PC-3 (cell line): ENCODE results near the gene METTL17. TPM values are rescaled to one million over a fixed set of nuclear protein-coding genes. Genes with fewer than 3 reads are reported as not detected.
"Not testable (repeated sequence)": the region's sequence is repeated elsewhere in the genome, so short reads cannot be mapped to it uniquely, and the experiment has no call there.

Source experiments
- ATAC-seq: fragments of 200-7000 bp; cut with Tn5 transposase; 2 replicates; pipeline ENCODE4 v1.9.1; 2020; ENCODE audit warnings: mild to moderate bottlenecking, moderate library complexity
- BruUV-seq: library from RNA; stranded (reverse); fragments of 400-500 nt; replicated peaks from 2 replicates; lab custom pipeline; 2021; lab: Mats Ljungman, UMichigan
- CTCF ChIA-PET: fragments of 300-600 bp; sonication (Branson Sonifier 250); formaldehyde crosslinking; loops from one replicate; lab custom pipeline; 2022; ENCODE audit warnings: antibody characterized with exemption; lab: Charles Lee
- POLR2A ChIA-PET: fragments of 300-600 bp; sonication (Branson Sonifier 250); formaldehyde crosslinking; loops from one replicate; lab custom pipeline; 2022; ENCODE audit warnings: antibody characterized with exemption; ENCODE audit not compliant: unreplicated experiment; lab: Charles Lee
- DNase-seq: peaks from one replicate; pipeline ENCODE4 v3.0.0-alpha.2; 2015
- H2AFZ ChIP-seq: fragments of 300-600 bp; sonication (generic); 2 replicates; pipeline ENCODE4 v1.6.0; 2016; ENCODE audit warnings: antibody characterized with exemption, low read length
- H3F3A ChIP-seq: fragments of 300-600 bp; sonication (generic); one replicate; pipeline ENCODE4 v1.6.0; 2017; ENCODE audit warnings: antibody characterized with exemption, low read length, control low read depth, mild to moderate bottlenecking; ENCODE audit not compliant: unreplicated experiment
- H3K27ac ChIP-seq: fragments of 300-600 bp; sonication (generic); 2 replicates; pipeline ENCODE4 v1.5.1; 2016; ENCODE audit warnings: mild to moderate bottlenecking, low read length
- H3K27me3 ChIP-seq: fragments of 300-600 bp; sonication (generic); 2 replicates; pipeline ENCODE4 v1.6.1; 2016; ENCODE audit warnings: low read length, mixed read lengths
- H3K36me3 ChIP-seq: fragments of 300-600 bp; sonication (generic); 2 replicates; pipeline ENCODE4 v1.6.1; 2016; ENCODE audit warnings: low read depth, mixed run types, low read length, mixed read lengths
- H3K4me1 ChIP-seq: fragments of 300-600 bp; sonication (generic); 2 replicates; pipeline ENCODE4 v1.5.1; 2016; ENCODE audit warnings: low read length; ENCODE audit not compliant: insufficient read depth
- H3K4me2 ChIP-seq: fragments of 300-600 bp; sonication (generic); 2 replicates; pipeline ENCODE4 v1.6.0; 2016; ENCODE audit warnings: low read length
- H3K4me3 ChIP-seq: fragments of 300-600 bp; sonication (generic); 2 replicates; pipeline ENCODE4 v1.5.1; 2016; ENCODE audit warnings: mild to moderate bottlenecking, low read length, mixed read lengths
- H3K79me2 ChIP-seq: fragments of 300-600 bp; sonication (generic); 2 replicates; pipeline ENCODE4 v1.6.1; 2017; ENCODE audit warnings: low read length, mixed read lengths
- H3K9ac ChIP-seq: fragments of 300-600 bp; sonication (generic); 2 replicates; pipeline ENCODE4 v1.6.0; 2016; ENCODE audit warnings: mild to moderate bottlenecking, low read length
- H3K9me2 ChIP-seq: fragments of 300-600 bp; sonication (generic); replicated peaks from 2 replicates; pipeline ENCODE4 v1.6.1; 2016; ENCODE audit warnings: mixed run types, low read length, mixed read lengths
- H3K9me3 ChIP-seq: fragments of 300-600 bp; sonication (generic); 2 replicates; pipeline ENCODE4 v1.6.1; 2016; ENCODE audit warnings: low read length, mixed read lengths
- H4K20me1 ChIP-seq: fragments of 300-600 bp; sonication (generic); 2 replicates; pipeline ENCODE4 v1.6.1; 2016; ENCODE audit warnings: low read length, mixed read lengths
- EZH2 ChIP-seq: fragments of 300-600 bp; sonication (generic); IDR thresholded peaks from one replicate; pipeline ENCODE4 v1.6.1; 2017; ENCODE audit warnings: antibody characterized with exemption, mild to moderate bottlenecking, low read length; ENCODE audit not compliant: unreplicated experiment
- EZH2phosphoT487 ChIP-seq: fragments of 300-600 bp; sonication (generic); IDR thresholded peaks from 2 replicates; pipeline ENCODE4 v1.6.1; 2018; ENCODE audit warnings: mild to moderate bottlenecking, antibody characterized with exemption, low read length, borderline replicate concordance
- intact Hi-C: fragments of 100-400 bp; cut with micrococcal nuclease; formaldehyde crosslinking; loops from 2 replicates; pipeline ENCODE4 v1.9.0; 2023
- total RNA-seq: library from RNA; depleted of rRNA; stranded (reverse); fragments of >200 nt; gene quantifications from 2 replicates; pipeline ENCODE4 v1.2.3, GENCODE V29; 2014
- TF ChIP-seq, protein P1 (sequence below): fragments of 300-600 bp; sonication (generic); conservative IDR thresholded peaks from 2 replicates; pipeline ENCODE4 v1.5.1; 2017; ENCODE audit warnings: antibody characterized with exemption, low read depth, mild to moderate bottlenecking, low read length

Gene METTL17
- total RNA-seq, 1 experiment from 2014 or later = 99.0 TPM

DNA sequence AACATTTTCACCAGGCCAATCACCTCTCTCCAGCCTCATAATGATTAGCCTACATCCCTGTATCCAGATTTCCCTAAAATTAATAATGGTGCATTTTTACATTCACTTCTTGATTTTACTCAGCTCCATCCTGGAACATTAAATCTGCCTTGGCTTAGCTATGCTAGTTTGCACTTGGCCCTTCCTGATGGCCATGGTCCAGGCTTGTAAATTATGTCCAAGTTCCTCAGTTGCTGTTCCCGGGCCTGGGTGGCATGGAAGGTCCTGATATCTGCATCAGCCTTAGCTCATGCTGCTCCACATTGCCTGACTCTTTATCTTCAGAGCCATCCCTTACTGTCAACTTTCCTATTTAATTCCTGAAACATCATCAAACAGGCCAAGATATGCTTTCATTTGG is 11.1 kb upstream of the METTL17 start:
- no peak for ATAC-seq
- Histone ChIP-seq H3K9ac (no peak overlapping the region), H3K27me3 (peaks cover 13% of the 10 kb centered on the region; the same call in 1 of the 2 replicates), H2AFZ (no peak overlapping the region), H3K9me2 (no peaks in the 10 kb centered on the region), H3K4me3 (no peak overlapping the region), H3F3A (no peaks in the 10 kb centered on the region), H3K4me2 (no peak overlapping the region), H3K36me3 (no peaks in the 10 kb centered on the region), H4K20me1 (no peaks in the 10 kb centered on the region), H3K9me3 (no peaks in the 10 kb centered on the region), H3K4me1 (peaks cover 5% of the 10 kb centered on the region; the same call in 1 of the 2 replicates), H3K27ac (no peak overlapping the region), H3K79me2 (no peaks in the 10 kb centered on the region)
- no peak for DNase-seq
- ChIA-PET POLR2A (no interaction called here), CTCF (no interaction called here)
- intact Hi-C loops = no loop called here
- TF ChIP-seq, protein P1, sequence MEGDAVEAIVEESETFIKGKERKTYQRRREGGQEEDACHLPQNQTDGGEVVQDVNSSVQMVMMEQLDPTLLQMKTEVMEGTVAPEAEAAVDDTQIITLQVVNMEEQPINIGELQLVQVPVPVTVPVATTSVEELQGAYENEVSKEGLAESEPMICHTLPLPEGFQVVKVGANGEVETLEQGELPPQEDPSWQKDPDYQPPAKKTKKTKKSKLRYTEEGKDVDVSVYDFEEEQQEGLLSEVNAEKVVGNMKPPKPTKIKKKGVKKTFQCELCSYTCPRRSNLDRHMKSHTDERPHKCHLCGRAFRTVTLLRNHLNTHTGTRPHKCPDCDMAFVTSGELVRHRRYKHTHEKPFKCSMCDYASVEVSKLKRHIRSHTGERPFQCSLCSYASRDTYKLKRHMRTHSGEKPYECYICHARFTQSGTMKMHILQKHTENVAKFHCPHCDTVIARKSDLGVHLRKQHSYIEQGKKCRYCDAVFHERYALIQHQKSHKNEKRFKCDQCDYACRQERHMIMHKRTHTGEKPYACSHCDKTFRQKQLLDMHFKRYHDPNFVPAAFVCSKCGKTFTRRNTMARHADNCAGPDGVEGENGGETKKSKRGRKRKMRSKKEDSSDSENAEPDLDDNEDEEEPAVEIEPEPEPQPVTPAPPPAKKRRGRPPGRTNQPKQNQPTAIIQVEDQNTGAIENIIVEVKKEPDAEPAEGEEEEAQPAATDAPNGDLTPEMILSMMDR = no peak
- BruUV-seq = no TSS peak

DNA sequence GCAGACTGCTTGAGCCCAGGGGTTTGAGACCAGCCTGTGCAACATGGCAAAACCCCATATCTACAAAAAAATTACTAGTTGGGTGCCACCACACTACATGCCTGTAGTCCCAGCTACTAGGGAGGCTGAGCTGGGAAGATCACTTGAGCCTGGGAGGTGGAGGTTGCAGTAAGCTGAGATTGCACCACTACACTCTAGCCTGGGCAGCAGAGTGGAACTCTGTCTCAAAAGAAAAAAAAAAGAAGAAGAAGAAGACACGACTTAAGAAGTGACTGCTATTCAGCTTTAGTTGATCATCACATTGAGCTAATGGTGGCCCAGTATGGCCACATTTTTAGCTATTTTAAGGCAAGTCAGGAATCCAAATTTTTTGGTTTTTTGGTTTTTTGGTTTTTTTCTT is 8.9 kb upstream of the METTL17 start:
- Histone ChIP-seq H4K20me1 (no peaks in the 10 kb centered on the region), H3K9me2 (no peaks in the 10 kb centered on the region), H3K36me3 (no peaks in the 10 kb centered on the region), H3K4me1 (no peaks in the 10 kb centered on the region), H3F3A (no peaks in the 10 kb centered on the region), H2AFZ (no peak overlapping the region), H3K79me2 (no peaks in the 10 kb centered on the region), H3K9me3 (no peaks in the 10 kb centered on the region), H3K4me3 (no peak overlapping the region), H3K4me2 (no peak overlapping the region), H3K27me3 (peaks cover 13% of the 10 kb centered on the region; the same call in 1 of the 2 replicates), H3K27ac (no peak overlapping the region), H3K9ac (no peak overlapping the region)
- no peak for DNase-seq
- intact Hi-C loops = no loop called here
- ChIA-PET POLR2A (no interaction called here), CTCF (interaction anchor here (0.6 kb wide), 1 partner anchor 11 kb away, joined by 3 read pairs; no protein-coding TSS in a partner anchor)
- no peak for ATAC-seq
- TF ChIP-seq, protein P1 = no peak
- TF ChIP-seq EZH2phosphoT487 = no peak
- TF ChIP-seq EZH2 = no peak
- no TSS peak for BruUV-seq

DNA sequence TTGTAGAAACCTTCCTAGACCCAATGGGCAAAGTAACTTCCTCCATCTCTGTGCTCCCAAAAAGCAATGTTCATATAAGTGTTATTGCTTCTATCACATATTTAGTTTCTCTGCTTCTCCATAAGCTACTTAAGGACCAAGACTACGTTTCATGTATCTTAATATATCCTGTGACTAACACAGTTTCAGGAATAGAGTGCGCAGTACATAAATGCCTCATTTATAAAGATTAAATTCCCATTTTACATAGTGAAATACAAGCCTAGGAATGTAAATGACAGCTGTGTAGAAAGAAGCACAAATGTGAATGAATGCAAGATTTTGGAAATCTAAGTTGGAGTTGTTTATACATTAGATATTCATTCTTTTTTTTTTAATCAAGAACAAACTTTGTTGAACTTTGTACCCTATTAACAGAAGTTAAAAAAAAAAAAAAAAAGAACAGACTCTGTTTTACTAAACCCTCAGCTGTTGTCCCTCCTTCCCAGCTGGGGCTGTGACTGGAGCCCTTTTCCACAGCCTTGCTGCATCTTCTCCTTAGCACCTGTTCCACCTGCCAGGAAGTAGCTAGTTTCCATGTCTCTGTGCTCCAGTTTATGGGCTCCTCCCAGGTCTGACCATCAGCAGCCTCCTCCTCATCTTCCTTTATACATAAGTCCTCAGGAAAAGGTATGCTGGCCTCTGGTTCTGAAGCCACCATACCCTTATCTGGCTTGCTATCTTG is 7.0 kb upstream of the METTL17 start:
- no peak overlapping the region for H2AFZ ChIP-seq
- no peaks in the 10 kb centered on the region for H4K20me1 ChIP-seq
- DNase-seq = no peak
- H3K27me3 ChIP-seq = peaks cover 13% of the 10 kb centered on the region; the same call in 1 of the 2 replicates
- no peaks in the 10 kb centered on the region for H3K36me3 ChIP-seq
- peaks cover 4% of the 10 kb centered on the region for H3F3A ChIP-seq
- TF ChIP-seq, protein P1 = no peak
- TF ChIP-seq EZH2 (no peak), EZH2phosphoT487 (no peak)
- no peak overlapping the region for H3K4me3 ChIP-seq
- CTCF ChIA-PET = interaction anchor here (0.6 to 1.7 kb wide), 2 partner anchors 12 to 737 kb away, joined by 5 to 7 read pairs; no protein-coding TSS in a partner anchor
- no peak for ATAC-seq
- no peak overlapping the region for H3K9ac ChIP-seq
- intact Hi-C loops = no loop called here
- no peak overlapping the region for H3K4me2 ChIP-seq
- BruUV-seq = no TSS peak
- no peak overlapping the region for H3K27ac ChIP-seq
- POLR2A ChIA-PET = interaction anchor here (0.5 kb wide), 1 partner anchor 219 kb away, joined by 3 read pairs; no protein-coding TSS in a partner anchor
- H3K9me3 ChIP-seq = no peaks in the 10 kb centered on the region
- no peaks in the 10 kb centered on the region for H3K79me2 ChIP-seq
- H3K9me2 ChIP-seq = no peaks in the 10 kb centered on the region; the same call in 1 of the 2 replicates
- peaks cover 19% of the 10 kb centered on the region for H3K4me1 ChIP-seq

DNA sequence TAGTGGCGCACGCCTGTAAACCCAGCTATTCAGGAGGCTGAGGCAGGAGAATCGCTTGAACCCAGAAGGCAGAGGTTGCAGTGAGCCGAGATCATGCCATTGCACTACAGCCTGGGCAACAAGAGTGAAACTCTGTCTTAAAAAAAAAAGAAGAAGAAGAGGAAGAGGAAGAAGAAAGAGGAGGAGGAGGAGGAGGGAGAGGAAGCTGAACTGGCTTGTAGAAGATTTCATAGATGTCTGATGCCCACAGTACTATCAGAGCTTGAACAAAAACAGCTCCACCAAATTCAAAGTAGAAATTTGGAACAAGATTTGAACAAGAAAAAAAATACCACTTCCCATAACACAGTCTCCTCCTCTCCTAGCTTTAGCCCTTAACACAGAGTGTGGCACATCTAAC is 4.1 kb upstream of the METTL17 start:
- H3K4me3 ChIP-seq, H3K27ac ChIP-seq, H3K4me2 ChIP-seq, H3K9me3 ChIP-seq, POLR2A ChIA-PET, H3K9ac ChIP-seq, H4K20me1 ChIP-seq, ATAC-seq, H2AFZ ChIP-seq, H3K27me3 ChIP-seq, H3K79me2 ChIP-seq, intact Hi-C loops, BruUV-seq, H3F3A ChIP-seq, H3K9me2 ChIP-seq, CTCF ChIA-PET, H3K36me3 ChIP-seq, DNase-seq: not testable (repeated sequence)
- peaks cover 29% of the 10 kb centered on the region for H3K4me1 ChIP-seq
